ENCODE data around the gene ANKRD33.

Gene ANKRD33

GRCh38 chr12:51898506-51898905 lies 10.6 kb downstream of the ANKRD33 start:
- no peaks in the 10 kb centered on the region for H3K9me3 ChIP-seq (ENCODE audit: control insufficient read depth, low read length)
- H3K4me2 ChIP-seq (ENCODE audit: low read length) = no peak overlapping the region
- no peak overlapping the region for H3K27ac ChIP-seq
- H3K4me3 ChIP-seq (ENCODE audit: low read depth, low read length) = no peak overlapping the region
- H3K9ac ChIP-seq = no peak overlapping the region
- peaks cover 7% of the 10 kb centered on the region for H3K4me1 ChIP-seq
- no peaks in the 10 kb centered on the region for H3K79me2 ChIP-seq
- no peaks in the 10 kb centered on the region for H3K27me3 ChIP-seq (ENCODE audit: control insufficient read depth, insufficient read depth, low read length)
- no peak for TF ChIP-seq CTCF (IDR thresholded peaks at IDR 0.05)
- no peaks in the 10 kb centered on the region for H3K36me3 ChIP-seq (ENCODE audit: control insufficient read depth, insufficient read depth, low read length)
- no peak overlapping the region for H2AFZ ChIP-seq

- H3K27ac ChIP-seq = no peak overlapping the region
Measured at GRCh38 chr12:51898937-51899336, 11.0 kb downstream of the ANKRD33 start.

GRCh38 chr12:51900323-51900889 lies 12.5 kb downstream of the ANKRD33 start:
- H3K27me3 ChIP-seq (ENCODE audit: control insufficient read depth, insufficient read depth, low read length) = no peaks in the 10 kb centered on the region
- no peak for TF ChIP-seq CTCF (IDR thresholded peaks at IDR 0.05)
- H3K9me3 ChIP-seq (ENCODE audit: control insufficient read depth, low read length) = no peaks in the 10 kb centered on the region
- H3K4me3 ChIP-seq (ENCODE audit: low read depth, low read length) = no peak overlapping the region
- H3K4me2 ChIP-seq (ENCODE audit: low read length) = no peak overlapping the region
- no peaks in the 10 kb centered on the region for H3K79me2 ChIP-seq
- H2AFZ ChIP-seq = no peak overlapping the region
- no peak overlapping the region for H3K9ac ChIP-seq
- H3K4me1 ChIP-seq = no peaks in the 10 kb centered on the region
- no peak overlapping the region for H3K27ac ChIP-seq
- H3K36me3 ChIP-seq (ENCODE audit: control insufficient read depth, insufficient read depth, low read length) = no peaks in the 10 kb centered on the region

More at GRCh38 chr12:51898937-51899336, 11.0 kb downstream of the ANKRD33 start:
- Histone ChIP-seq H3K9me3 (ENCODE audit: control insufficient read depth, low read length) (no peaks in the 10 kb centered on the region), H2AFZ (no peak overlapping the region), H3K4me3 (ENCODE audit: low read depth, low read length) (no peak overlapping the region), H3K36me3 (ENCODE audit: control insufficient read depth, insufficient read depth, low read length) (no peaks in the 10 kb centered on the region), H3K79me2 (no peaks in the 10 kb centered on the region), H3K27me3 (ENCODE audit: control insufficient read depth, insufficient read depth, low read length) (no peaks in the 10 kb centered on the region), H3K4me2 (ENCODE audit: low read length) (no peak overlapping the region), H3K9ac (no peak overlapping the region), H3K4me1 (peaks cover 7% of the 10 kb centered on the region)
- TF ChIP-seq CTCF (IDR thresholded peaks at IDR 0.05) = no peak

- H3K9ac ChIP-seq = no peak overlapping the region
- H3K4me2 ChIP-seq (ENCODE audit: low read length) = no peak overlapping the region
- no peaks in the 10 kb centered on the region for H3K9me3 ChIP-seq (ENCODE audit: control insufficient read depth, low read length)
- no peaks in the 10 kb centered on the region for H3K27me3 ChIP-seq (ENCODE audit: control insufficient read depth, insufficient read depth, low read length)
- no peaks in the 10 kb centered on the region for H3K79me2 ChIP-seq
- H2AFZ ChIP-seq = no peak overlapping the region
- H3K27ac ChIP-seq = no peak overlapping the region
- H3K36me3 ChIP-seq (ENCODE audit: control insufficient read depth, insufficient read depth, low read length) = no peaks in the 10 kb centered on the region
- no peak for TF ChIP-seq CTCF (IDR thresholded peaks at IDR 0.05)
- H3K4me3 ChIP-seq (ENCODE audit: low read depth, low read length) = no peak overlapping the region
- peaks cover 3% of the 10 kb centered on the region for H3K4me1 ChIP-seq
Measured at GRCh38 chr12:51901121-51901817, 13.4 kb downstream of the ANKRD33 start.

DNA sequence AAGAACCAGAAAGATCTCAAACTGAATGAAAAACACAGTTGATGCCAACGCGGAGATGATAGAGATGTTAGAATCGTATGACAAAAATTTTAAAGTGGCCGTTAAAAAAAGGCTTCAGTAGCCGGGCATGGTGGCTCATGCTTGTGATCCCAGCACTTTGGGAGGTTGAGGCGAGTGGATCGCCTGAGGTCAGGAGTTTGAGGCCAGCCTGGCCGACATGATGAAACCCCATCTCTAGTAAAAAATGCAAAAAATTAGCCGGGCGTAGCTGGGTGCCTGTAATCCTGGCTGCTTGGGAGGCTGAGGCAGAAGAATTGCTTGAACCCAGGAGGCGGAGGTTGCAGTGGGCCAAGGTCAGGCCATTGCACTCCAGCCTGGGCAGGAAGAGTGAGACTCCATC lies 14.0 kb downstream of the ANKRD33 start:
- Histone ChIP-seq H3K27ac (no peak overlapping the region), H3K4me3 (ENCODE audit: low read depth, low read length) (no peak overlapping the region), H3K4me2 (ENCODE audit: low read length) (no peak overlapping the region), H3K36me3 (ENCODE audit: control insufficient read depth, insufficient read depth, low read length) (no peaks in the 10 kb centered on the region), H3K9me3 (ENCODE audit: control insufficient read depth, low read length) (no peaks in the 10 kb centered on the region), H2AFZ (no peak overlapping the region), H3K79me2 (no peaks in the 10 kb centered on the region), H3K27me3 (ENCODE audit: control insufficient read depth, insufficient read depth, low read length) (no peaks in the 10 kb centered on the region), H3K4me1 (peaks cover 7% of the 10 kb centered on the region), H3K9ac (no peak overlapping the region)
- TF ChIP-seq CTCF (IDR thresholded peaks at IDR 0.05) = no peak
